DOHH2 (cell line): ENCODE measurements around the gene TIPARP.

ENCODE experiments used
- H3F3A ChIP-seq: fragments of 200-600 bp; sonication (generic), shearing (Covaris generic); 2 replicates; pipeline ENCODE4 v1.6.0; 2016; ENCODE audit warnings: antibody characterized with exemption, mild to moderate bottlenecking; ENCODE audit not compliant: control insufficient read depth, insufficient read depth
- H3K27ac ChIP-seq: fragments of 200-600 bp; sonication (generic); 2 replicates; pipeline ENCODE4 v1.5.1; 2014; ENCODE audit warnings: low read depth, mild to moderate bottlenecking, low read length, moderate library complexity
- H3K27me3 ChIP-seq: fragments of 200-600 bp; sonication (generic); 2 replicates; pipeline ENCODE4 v1.6.1; 2014; ENCODE audit warnings: mild to moderate bottlenecking, low read length, mixed read lengths; ENCODE audit not compliant: control insufficient read depth
- H3K36me3 ChIP-seq: fragments of 200-600 bp; sonication (generic); 2 replicates; pipeline ENCODE4 v1.6.1; 2014; ENCODE audit warnings: mild to moderate bottlenecking, low read length, moderate library complexity, mixed read lengths; ENCODE audit not compliant: control insufficient read depth
- H3K4me1 ChIP-seq: fragments of 200-600 bp; sonication (generic); 2 replicates; pipeline ENCODE4 v1.6.1; 2014; ENCODE audit warnings: mild to moderate bottlenecking, low read length, mixed read lengths; ENCODE audit not compliant: control insufficient read depth
- H3K4me2 ChIP-seq: fragments of 200-600 bp; sonication (generic); 2 replicates; pipeline ENCODE4 v1.6.0; 2014; ENCODE audit warnings: mild to moderate bottlenecking, low read length, moderate library complexity
- H3K4me3 ChIP-seq: fragments of 200-600 bp; sonication (generic); 2 replicates; pipeline ENCODE4 v1.5.1; 2014; ENCODE audit warnings: mild to moderate bottlenecking, low read length, mixed read lengths
- H3K79me2 ChIP-seq: fragments of 200-600 bp; sonication (generic); 2 replicates; pipeline ENCODE4 v1.6.1; 2014; ENCODE audit warnings: mild to moderate bottlenecking, low read length, mixed read lengths; ENCODE audit not compliant: control insufficient read depth
- H3K9me2 ChIP-seq: fragments of 200-600 bp; sonication (generic); replicated peaks from 2 replicates; pipeline ENCODE4 v1.6.1; 2014; ENCODE audit warnings: mild to moderate bottlenecking, low read length, mixed read lengths; ENCODE audit not compliant: control insufficient read depth
- H3K9me3 ChIP-seq: fragments of 200-600 bp; sonication (generic); 2 replicates; pipeline ENCODE4 v1.6.1; 2014; ENCODE audit warnings: antibody characterized with exemption, low read length, mixed read lengths; ENCODE audit not compliant: control insufficient read depth, insufficient read depth
- H4K20me1 ChIP-seq: fragments of 200-600 bp; sonication (generic); 2 replicates; pipeline ENCODE4 v1.6.0; 2014; ENCODE audit warnings: low read depth, mild to moderate bottlenecking, antibody characterized with exemption, low read length, moderate library complexity; ENCODE audit not compliant: control insufficient read depth, insufficient read depth
- EZH2phosphoT487 ChIP-seq: fragments of 200-600 bp; sonication (generic); IDR thresholded peaks from 2 replicates; pipeline ENCODE4 v1.6.1; 2017; ENCODE audit warnings: borderline replicate concordance, mild to moderate bottlenecking, antibody characterized with exemption, low read length, moderate library complexity, mixed read lengths
- TF ChIP-seq, protein P1 (sequence below): fragments of 200-600 bp; sonication (generic); IDR thresholded peaks from one replicate; pipeline ENCODE4 v1.5.1; 2014; ENCODE audit warnings: antibody characterized with exemption, mild to moderate bottlenecking, low read depth, low read length; ENCODE audit not compliant: poor library complexity, severe bottlenecking

Gene TIPARP

DNA sequence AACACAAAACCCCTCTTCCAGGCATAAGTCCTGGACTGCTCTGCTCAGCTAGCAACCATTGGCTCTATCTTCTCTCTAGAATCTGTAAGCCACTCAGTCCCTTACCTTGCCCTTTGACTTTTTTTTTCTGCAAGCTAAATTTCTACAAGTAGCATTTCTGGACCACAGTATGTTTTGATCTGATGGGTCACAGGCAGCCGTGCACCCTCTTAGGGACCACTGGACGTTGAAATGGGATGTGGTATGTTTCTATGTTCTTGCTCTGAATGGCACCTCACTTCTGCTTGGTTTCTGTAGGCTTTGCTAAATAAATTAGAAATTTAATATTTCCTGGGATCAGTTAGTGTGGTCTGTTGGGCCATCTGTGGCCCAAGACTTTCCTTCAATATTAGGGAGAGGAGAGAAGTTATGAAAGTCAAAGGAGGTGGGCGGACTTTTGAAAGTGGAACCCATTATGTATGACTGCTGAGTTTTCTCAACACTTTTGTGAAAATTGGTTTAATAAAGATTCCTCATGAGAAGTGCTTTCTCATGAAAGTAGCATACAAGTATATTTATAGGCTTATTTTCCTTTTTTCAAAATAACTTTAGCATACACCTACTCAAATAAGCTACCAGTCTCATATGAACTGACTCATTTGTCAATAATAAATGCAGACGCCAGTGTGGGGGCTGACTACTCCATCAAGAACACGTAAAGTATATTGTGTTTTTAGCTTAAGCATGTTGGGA is 18.4 kb upstream of the TIPARP start:
- Histone ChIP-seq H3F3A (no peaks in the 10 kb centered on the region), H3K79me2 (no peaks in the 10 kb centered on the region), H3K4me2 (no peak overlapping the region), H3K9me2 (no peaks in the 10 kb centered on the region), H3K9me3 (no peaks in the 10 kb centered on the region), H3K4me1 (peaks cover 2% of the 10 kb centered on the region), H3K27ac (no peak overlapping the region), H3K27me3 (no peaks in the 10 kb centered on the region), H3K36me3 (no peaks in the 10 kb centered on the region), H4K20me1 (no peaks in the 10 kb centered on the region), H3K4me3 (no peak overlapping the region)
- TF ChIP-seq, protein P1, sequence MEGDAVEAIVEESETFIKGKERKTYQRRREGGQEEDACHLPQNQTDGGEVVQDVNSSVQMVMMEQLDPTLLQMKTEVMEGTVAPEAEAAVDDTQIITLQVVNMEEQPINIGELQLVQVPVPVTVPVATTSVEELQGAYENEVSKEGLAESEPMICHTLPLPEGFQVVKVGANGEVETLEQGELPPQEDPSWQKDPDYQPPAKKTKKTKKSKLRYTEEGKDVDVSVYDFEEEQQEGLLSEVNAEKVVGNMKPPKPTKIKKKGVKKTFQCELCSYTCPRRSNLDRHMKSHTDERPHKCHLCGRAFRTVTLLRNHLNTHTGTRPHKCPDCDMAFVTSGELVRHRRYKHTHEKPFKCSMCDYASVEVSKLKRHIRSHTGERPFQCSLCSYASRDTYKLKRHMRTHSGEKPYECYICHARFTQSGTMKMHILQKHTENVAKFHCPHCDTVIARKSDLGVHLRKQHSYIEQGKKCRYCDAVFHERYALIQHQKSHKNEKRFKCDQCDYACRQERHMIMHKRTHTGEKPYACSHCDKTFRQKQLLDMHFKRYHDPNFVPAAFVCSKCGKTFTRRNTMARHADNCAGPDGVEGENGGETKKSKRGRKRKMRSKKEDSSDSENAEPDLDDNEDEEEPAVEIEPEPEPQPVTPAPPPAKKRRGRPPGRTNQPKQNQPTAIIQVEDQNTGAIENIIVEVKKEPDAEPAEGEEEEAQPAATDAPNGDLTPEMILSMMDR: no peak
- TF ChIP-seq EZH2phosphoT487: no peak

DNA sequence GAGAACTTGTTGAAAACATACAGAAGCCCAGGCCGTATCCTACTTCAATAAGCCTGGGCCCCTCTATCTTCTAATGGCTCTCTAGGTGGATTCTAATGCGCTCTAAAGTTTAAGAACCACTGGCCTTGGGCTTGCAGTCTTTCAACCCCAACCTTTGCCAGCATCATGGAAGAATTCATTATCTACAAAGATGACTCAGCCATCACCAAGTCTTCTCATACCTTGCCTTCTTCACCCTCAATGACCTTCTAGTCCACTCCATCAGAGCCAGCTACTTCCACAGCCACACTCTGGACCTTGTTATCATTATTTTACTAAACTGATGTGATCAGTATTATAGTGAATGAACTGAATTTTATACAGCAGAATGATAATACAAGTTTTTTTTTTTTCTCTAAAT is 16.9 kb upstream of the TIPARP start:
- H3K4me2 ChIP-seq: no peak overlapping the region
- no peak overlapping the region for H3K4me3 ChIP-seq
- H3K9me3 ChIP-seq: no peaks in the 10 kb centered on the region
- TF ChIP-seq EZH2phosphoT487: no peak
- TF ChIP-seq, protein P1: no peak
- no peaks in the 10 kb centered on the region for H3F3A ChIP-seq
- H3K79me2 ChIP-seq: no peaks in the 10 kb centered on the region
- H3K36me3 ChIP-seq: no peaks in the 10 kb centered on the region
- H4K20me1 ChIP-seq: no peaks in the 10 kb centered on the region
- H3K27ac ChIP-seq: no peak overlapping the region
- no peaks in the 10 kb centered on the region for H3K27me3 ChIP-seq
- H3K9me2 ChIP-seq: no peaks in the 10 kb centered on the region
- H3K4me1 ChIP-seq: peaks cover 8% of the 10 kb centered on the region

DNA sequence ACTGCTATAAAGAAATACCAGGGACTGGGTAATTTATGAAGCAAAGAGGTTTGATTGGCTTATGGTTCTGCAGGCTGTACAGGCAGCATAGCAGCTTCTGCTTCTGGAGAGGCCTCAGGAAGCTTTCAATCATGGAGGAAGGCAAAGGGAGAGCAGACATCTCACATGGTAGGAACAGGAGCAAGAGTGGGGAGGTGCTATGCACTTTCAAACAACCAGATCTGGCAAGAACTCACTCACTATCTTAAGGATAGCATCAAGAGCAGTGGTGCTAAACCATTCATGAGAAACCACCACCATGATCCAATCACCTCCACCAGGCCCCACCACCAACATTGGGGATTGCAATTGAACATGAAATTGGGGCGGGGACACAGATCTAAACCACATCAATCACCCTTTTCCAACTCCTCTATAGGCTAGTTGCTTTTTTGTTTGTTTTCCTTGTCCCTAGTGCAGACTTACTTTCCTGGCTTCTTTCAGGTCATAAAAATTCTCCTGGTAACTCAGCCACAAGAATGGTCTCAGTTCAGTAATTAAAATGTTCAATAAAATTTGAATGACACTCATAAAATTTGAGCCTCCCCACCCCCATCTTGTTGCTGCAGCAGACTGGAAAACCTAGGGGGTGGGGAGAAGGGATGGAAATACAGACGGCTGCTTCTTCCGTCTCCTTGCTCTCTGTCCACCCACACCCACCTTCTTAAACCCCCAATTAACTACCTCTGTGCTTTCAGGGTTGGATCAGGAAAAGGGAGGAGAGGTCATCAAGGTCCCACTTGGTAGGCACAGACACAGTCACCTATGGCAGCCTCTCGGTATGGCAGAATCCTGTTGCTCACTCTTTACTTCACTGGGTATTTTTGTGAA is 16.3 kb upstream of the TIPARP start:
- H3K4me3 ChIP-seq: no peak overlapping the region
- TF ChIP-seq EZH2phosphoT487: no peak

DNA sequence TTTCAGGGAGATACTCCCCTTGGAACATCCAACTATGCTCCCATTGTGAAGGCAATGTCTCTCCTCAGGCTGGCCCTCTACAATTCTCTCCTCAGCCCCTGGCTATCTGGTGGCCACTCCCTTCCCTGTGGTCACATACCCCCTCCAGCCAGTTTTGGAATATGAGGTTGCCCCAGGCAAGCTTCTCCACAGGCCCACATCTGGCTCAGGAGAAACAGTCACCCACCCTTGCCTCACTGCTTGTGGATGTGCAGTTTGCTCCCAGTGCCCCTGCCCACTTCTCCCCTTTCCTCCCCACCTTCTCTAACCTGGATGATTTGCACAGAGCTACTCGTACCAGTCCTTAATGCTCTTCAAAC is 15.7 kb upstream of the TIPARP start:
- no peaks in the 10 kb centered on the region for H3K9me3 ChIP-seq

More for the DNA sequence above, 16.3 kb upstream of the TIPARP start:
- no peaks in the 10 kb centered on the region for H3K9me3 ChIP-seq
- H4K20me1 ChIP-seq: no peaks in the 10 kb centered on the region
- no peak overlapping the region for H3K4me2 ChIP-seq
- H3K9me2 ChIP-seq: no peaks in the 10 kb centered on the region
- peaks cover 8% of the 10 kb centered on the region for H3K4me1 ChIP-seq
- H3K36me3 ChIP-seq: no peaks in the 10 kb centered on the region
- H3F3A ChIP-seq: no peaks in the 10 kb centered on the region
- H3K27me3 ChIP-seq: no peaks in the 10 kb centered on the region
- H3K27ac ChIP-seq: no peak overlapping the region
- H3K79me2 ChIP-seq: no peaks in the 10 kb centered on the region

More for the DNA sequence above, 15.7 kb upstream of the TIPARP start:
- Histone ChIP-seq H3K9me2 (no peaks in the 10 kb centered on the region), H3K4me2 (no peak overlapping the region), H3K27me3 (no peaks in the 10 kb centered on the region), H3K36me3 (no peaks in the 10 kb centered on the region), H3K4me3 (no peak overlapping the region), H4K20me1 (no peaks in the 10 kb centered on the region), H3K27ac (no peak overlapping the region), H3F3A (no peaks in the 10 kb centered on the region), H3K79me2 (no peaks in the 10 kb centered on the region), H3K4me1 (peaks cover 8% of the 10 kb centered on the region)
- TF ChIP-seq, protein P1: no peak
- no peak for TF ChIP-seq EZH2phosphoT487
